H9 (cell line): ENCODE measurements around the gene CTDSPL2. TPM values are rescaled to one million over a fixed set of nuclear protein-coding genes. Genes with fewer than 3 reads are reported as not detected.

ENCODE experiments used
- DNase-seq: peaks from one replicate; pipeline ENCODE4 v3.0.0-alpha.2; 2017
- H2AFZ ChIP-seq: one replicate; pipeline ENCODE4 v1.6.1; 2013; ENCODE audit warnings: mild to moderate bottlenecking, low read length, control low read depth, moderate library complexity
- H2AK5ac ChIP-seq: 2 replicates; pipeline ENCODE4 v1.6.1; 2013; ENCODE audit warnings: low read length, control low read depth, mixed read lengths; ENCODE audit not compliant: insufficient read length
- H2BK120ac ChIP-seq: one replicate; pipeline ENCODE4 v1.6.1; 2013; ENCODE audit warnings: low read depth, mild to moderate bottlenecking, low read length, control low read depth, inconsistent platforms; ENCODE audit not compliant: poor library complexity, severe bottlenecking
- H2BK12ac ChIP-seq: 2 replicates; pipeline ENCODE4 v1.6.1; 2013; ENCODE audit warnings: low read length, control low read depth, mixed read lengths, low read depth; ENCODE audit not compliant: insufficient read length
- H2BK15ac ChIP-seq: 2 replicates; pipeline ENCODE4 v1.6.1; 2013; ENCODE audit warnings: low read depth, low read length, control low read depth
- H2BK20ac ChIP-seq: one replicate; pipeline ENCODE4 v1.6.1; 2013; ENCODE audit warnings: low read depth, mild to moderate bottlenecking, low read length, control low read depth, inconsistent platforms; ENCODE audit not compliant: poor library complexity, severe bottlenecking
- H2BK5ac ChIP-seq: 2 replicates; pipeline ENCODE4 v1.6.1; 2013; ENCODE audit warnings: low read length, control low read depth, mixed read lengths; ENCODE audit not compliant: insufficient read length
- H3K14ac ChIP-seq: 2 replicates; pipeline ENCODE4 v1.6.1; 2013; ENCODE audit warnings: low read length, control low read depth; ENCODE audit not compliant: insufficient read depth
- H3K18ac ChIP-seq: 2 replicates; pipeline ENCODE4 v1.6.1; 2013; ENCODE audit warnings: low read depth, mild to moderate bottlenecking, mixed read lengths, low read length, control low read depth; ENCODE audit not compliant: insufficient read length
- H3K23ac ChIP-seq: 2 replicates; pipeline ENCODE4 v1.6.1; 2013; ENCODE audit warnings: low read length, control low read depth, mixed read lengths, low read depth; ENCODE audit not compliant: insufficient read length
- H3K23me2 ChIP-seq: 2 replicates; pipeline ENCODE4 v1.6.1; 2013; ENCODE audit warnings: low read depth, mild to moderate bottlenecking, mixed read lengths, low read length, control low read depth; ENCODE audit not compliant: insufficient read length, poor library complexity, severe bottlenecking
- H3K27ac ChIP-seq: 2 replicates; pipeline ENCODE4 v1.5.1; 2013; ENCODE audit warnings: low read length, control low read depth, mixed read lengths, low read depth; ENCODE audit not compliant: insufficient read length
- H3K27me3 ChIP-seq: 2 replicates; pipeline ENCODE4 v1.6.1; 2013; ENCODE audit warnings: low read length, control low read depth, inconsistent platforms; ENCODE audit not compliant: insufficient read depth
- H3K4ac ChIP-seq: 2 replicates; pipeline ENCODE4 v1.6.1; 2013; ENCODE audit warnings: low read depth, mild to moderate bottlenecking, control low read depth, inconsistent platforms, low read length, moderate library complexity
- H3K4me1 ChIP-seq: 2 replicates; pipeline ENCODE4 v1.6.1; 2013; ENCODE audit warnings: low read length, control low read depth, inconsistent platforms; ENCODE audit not compliant: insufficient read depth
- H3K4me2 ChIP-seq: 2 replicates; pipeline ENCODE4 v1.6.1; 2013; ENCODE audit warnings: low read length, control low read depth, mixed read lengths; ENCODE audit not compliant: insufficient read length, insufficient read depth
- H3K56ac ChIP-seq: 2 replicates; pipeline ENCODE4 v1.6.1; 2013; ENCODE audit warnings: low read depth, mild to moderate bottlenecking, mixed read lengths, low read length, control low read depth; ENCODE audit not compliant: insufficient read length
- H3K79me1 ChIP-seq: 2 replicates; pipeline ENCODE4 v1.6.1; 2013; ENCODE audit warnings: low read depth, mild to moderate bottlenecking, moderate library complexity, low read length, control low read depth, inconsistent platforms; ENCODE audit not compliant: insufficient read depth, poor library complexity, severe bottlenecking
- H3K79me2 ChIP-seq: 2 replicates; pipeline ENCODE4 v1.6.1; 2013; ENCODE audit warnings: low read length, control low read depth, inconsistent platforms; ENCODE audit not compliant: insufficient read depth
- H3K9ac ChIP-seq: 2 replicates; pipeline ENCODE4 v1.6.1; 2013; ENCODE audit warnings: low read length, control low read depth, mixed read lengths; ENCODE audit not compliant: insufficient read length; ENCODE audit errors: extremely low read depth
- H3K9me3 ChIP-seq: one replicate; pipeline ENCODE4 v1.6.1; 2013; ENCODE audit warnings: low read depth, low read length, inconsistent platforms; ENCODE audit not compliant: control insufficient read depth
- H3T11ph ChIP-seq: one replicate; pipeline ENCODE4 v1.6.1; 2013; ENCODE audit warnings: mild to moderate bottlenecking, low read length, control low read depth, inconsistent platforms
- H4K20me1 ChIP-seq: one replicate; pipeline ENCODE4 v1.6.1; 2013; ENCODE audit not compliant: control insufficient read depth, insufficient read length, insufficient read depth
- H4K5ac ChIP-seq: 2 replicates; pipeline ENCODE4 v1.6.1; 2013; ENCODE audit warnings: low read depth, mild to moderate bottlenecking, mixed read lengths, low read length, control low read depth; ENCODE audit not compliant: insufficient read length
- H4K8ac ChIP-seq: replicated peaks from 2 replicates; pipeline ENCODE4 v1.6.1; 2013; ENCODE audit warnings: low read length, control low read depth, mixed read lengths, low read depth; ENCODE audit not compliant: insufficient read length
- H4K91ac ChIP-seq: 2 replicates; pipeline ENCODE4 v1.6.1; 2013; ENCODE audit warnings: low read depth, mild to moderate bottlenecking, moderate library complexity, mixed read lengths, low read length, control low read depth; ENCODE audit not compliant: insufficient read length
- H3K27ac Mint-ChIP-seq, 3 experiments: 2 replicates in 2 of 3; 3 replicates in 1 of 3; pipeline ENCODE4 v1.8.0; 2020 to 2021; ENCODE audit warnings: mixed read lengths in 3 of 3, mild to moderate bottlenecking in 1 of 3, moderate library complexity in 1 of 3
- H3K27me3 Mint-ChIP-seq: 2 replicates; pipeline ENCODE4 v1.8.0; 2021; ENCODE audit warnings: low read depth, mild to moderate bottlenecking, moderate library complexity, mixed read lengths
- H3K36me3 Mint-ChIP-seq, 3 experiments: 2 replicates in 2 of 3; 3 replicates in 1 of 3; pipeline ENCODE4 v1.8.0; 2020 to 2021; ENCODE audit warnings: low read depth in 3 of 3, mixed read lengths in 3 of 3; ENCODE audit not compliant: insufficient read depth in 1 of 3
- H3K4me1 Mint-ChIP-seq, 2 experiments: 2 replicates each; pipeline ENCODE4 v1.8.0; 2020; ENCODE audit warnings: mixed read lengths in 2 of 2
- H3K4me3 Mint-ChIP-seq, 2 experiments: 2 replicates in 1 of 2; 3 replicates in 1 of 2; pipeline ENCODE4 v1.8.0; 2020 to 2021; ENCODE audit warnings: mild to moderate bottlenecking in 2 of 2, mixed read lengths in 2 of 2, moderate library complexity in 1 of 2
- H3K9me3 Mint-ChIP-seq, 2 experiments: 2 replicates in 1 of 2; 3 replicates in 1 of 2; pipeline ENCODE4 v1.8.0; 2020; ENCODE audit warnings: mild to moderate bottlenecking in 2 of 2, mixed read lengths in 2 of 2, moderate library complexity in 1 of 2
- total RNA-seq: library from RNA; stranded (reverse); gene quantifications from 2 replicates; pipeline ENCODE4 v1.2.1, GENCODE V29; 2021
- TF ChIP-seq, protein P1 (sequence below): fragments of 200-600 bp; sonication (generic); conservative IDR thresholded peaks from 3 replicates; pipeline ENCODE4 v1.8.0; 2021; ENCODE audit warnings: antibody characterized with exemption, mild to moderate bottlenecking

CTDSPL2 gene
- total RNA-seq, 1 experiment from 2014 or later, result 78.8 TPM

DNA sequence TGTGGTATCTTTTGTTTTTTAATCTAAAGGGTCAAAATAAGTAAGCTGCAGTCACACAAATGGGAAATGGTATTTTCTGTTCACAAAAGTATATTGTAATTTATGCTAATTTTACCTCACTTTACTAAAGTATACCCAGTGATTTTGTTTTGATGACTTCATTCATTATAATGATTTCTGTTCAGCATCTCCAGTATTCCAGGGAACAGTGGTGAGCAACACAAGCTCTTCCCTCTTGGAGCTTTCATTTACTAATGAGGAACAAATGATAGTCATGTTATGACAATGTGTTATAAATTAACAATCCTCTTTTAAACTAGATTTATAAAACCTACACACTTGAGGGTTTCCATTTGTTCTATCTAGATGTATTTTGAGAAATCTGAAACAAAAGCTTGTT lies 89.0 kb downstream of the CTDSPL2 start:
- H2BK15ac ChIP-seq, result no peak overlapping the region
- no peak overlapping the region for H3K18ac ChIP-seq
- no peak overlapping the region for H2AK5ac ChIP-seq
- H3K4ac ChIP-seq, result no peak overlapping the region
- TF ChIP-seq, protein P1, sequence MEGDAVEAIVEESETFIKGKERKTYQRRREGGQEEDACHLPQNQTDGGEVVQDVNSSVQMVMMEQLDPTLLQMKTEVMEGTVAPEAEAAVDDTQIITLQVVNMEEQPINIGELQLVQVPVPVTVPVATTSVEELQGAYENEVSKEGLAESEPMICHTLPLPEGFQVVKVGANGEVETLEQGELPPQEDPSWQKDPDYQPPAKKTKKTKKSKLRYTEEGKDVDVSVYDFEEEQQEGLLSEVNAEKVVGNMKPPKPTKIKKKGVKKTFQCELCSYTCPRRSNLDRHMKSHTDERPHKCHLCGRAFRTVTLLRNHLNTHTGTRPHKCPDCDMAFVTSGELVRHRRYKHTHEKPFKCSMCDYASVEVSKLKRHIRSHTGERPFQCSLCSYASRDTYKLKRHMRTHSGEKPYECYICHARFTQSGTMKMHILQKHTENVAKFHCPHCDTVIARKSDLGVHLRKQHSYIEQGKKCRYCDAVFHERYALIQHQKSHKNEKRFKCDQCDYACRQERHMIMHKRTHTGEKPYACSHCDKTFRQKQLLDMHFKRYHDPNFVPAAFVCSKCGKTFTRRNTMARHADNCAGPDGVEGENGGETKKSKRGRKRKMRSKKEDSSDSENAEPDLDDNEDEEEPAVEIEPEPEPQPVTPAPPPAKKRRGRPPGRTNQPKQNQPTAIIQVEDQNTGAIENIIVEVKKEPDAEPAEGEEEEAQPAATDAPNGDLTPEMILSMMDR, result no peak
- H3K9me3 Mint-ChIP-seq, result no peaks in the 10 kb centered on the region
- no peaks in the 10 kb centered on the region for H3K4me1 Mint-ChIP-seq
- no peaks in the 10 kb centered on the region for H3K4me1 ChIP-seq
- H3K36me3 Mint-ChIP-seq, result peaks cover 9 to 52% (median 37%) of the 10 kb centered on the region in 3 experiments; a peak in 6 of 7 replicates
- no peaks in the 10 kb centered on the region for H3K79me2 ChIP-seq
- no peaks in the 10 kb centered on the region for H3K27me3 ChIP-seq
- no peak overlapping the region for H3K27ac Mint-ChIP-seq
- H2BK120ac ChIP-seq, result no peak overlapping the region
- H4K5ac ChIP-seq, result no peak overlapping the region
- no peak overlapping the region for H4K91ac ChIP-seq
- no peak overlapping the region for H3K14ac ChIP-seq
- H3K4me3 Mint-ChIP-seq, result no peak overlapping the region
- no peak overlapping the region for H4K8ac ChIP-seq
- H3K23ac ChIP-seq, result no peak overlapping the region
- DNase-seq, result no peak
- H3K27ac ChIP-seq, result no peak overlapping the region
- no peak overlapping the region for H2BK5ac ChIP-seq
- no peak overlapping the region for H3K56ac ChIP-seq
- no peak overlapping the region for H2BK20ac ChIP-seq
- H2AFZ ChIP-seq, result no peak overlapping the region
- H3K9me3 ChIP-seq, result no peaks in the 10 kb centered on the region
- H3T11ph ChIP-seq, result no peak overlapping the region
- no peak overlapping the region for H3K4me2 ChIP-seq
- H2BK12ac ChIP-seq, result no peak overlapping the region
- peaks cover 2% of the 10 kb centered on the region for H3K79me1 ChIP-seq
- H3K9ac ChIP-seq, result no peak overlapping the region
- H3K27me3 Mint-ChIP-seq, result no peaks in the 10 kb centered on the region
- H4K20me1 ChIP-seq, result no peaks in the 10 kb centered on the region
- no peaks in the 10 kb centered on the region for H3K23me2 ChIP-seq
